ENCODE measurements around the gene MRPL27. TPM values are rescaled to one million over a fixed set of nuclear protein-coding genes. Genes with fewer than 3 reads are reported as not detected.
"Not testable (repeated sequence)": the region's sequence is repeated elsewhere in the genome, so short reads cannot be mapped to it uniquely, and the experiment has no call there.

Gene MRPL27
- total RNA-seq, 6 experiments from 2014 or later = 34.3 to 69.4 (median 38.6) TPM

- no peak overlapping the region for H3K4me3 ChIP-seq
- no peak overlapping the region for H3K27ac ChIP-seq
- H3K4me1 ChIP-seq = peaks cover 0 to 7% (median 2%) of the 10 kb centered on the region in 4 donors
- 75% methylated on average over 3 of the region's 3 CpGs for WGBS (ENCODE audit: insufficient coverage, low coverage, low lambda C conversion rate, missing lambda C conversion rate)
- intact Hi-C loops (cut with DNase I) = no loop called here
- no peak for ATAC-seq
- H3K27me3 ChIP-seq = no peaks in the 10 kb centered on the region
- H3K36me3 ChIP-seq = no peaks in the 10 kb centered on the region
- H3K9me3 ChIP-seq = no peaks in the 10 kb centered on the region
- no peak for TF ChIP-seq POLR2A (IDR thresholded peaks at IDR 0.05)
- TF ChIP-seq CTCF (IDR thresholded peaks at IDR 0.05) = no peak
- DNase-seq = no peak
Measured at GRCh38 chr17:50414808-50415207, 41.8 kb upstream of the MRPL27 start.

- intact Hi-C loops (cut with DNase I) = no loop called here
- 83% methylated on average over 4 of the region's 4 CpGs for WGBS (ENCODE audit: insufficient coverage, low coverage, low lambda C conversion rate, missing lambda C conversion rate)
Measured at GRCh38 chr17:50412188-50412732, 39.3 kb upstream of the MRPL27 start.

GRCh38 chr17:50407921-50408320, 34.9 kb upstream of the MRPL27 start:
- TF ChIP-seq POLR2A (IDR thresholded peaks at IDR 0.05) (no peak), CTCF (IDR thresholded peaks at IDR 0.05) (no peak)
- Histone ChIP-seq H3K4me3 (no peak overlapping the region), H3K9me3 (no peaks in the 10 kb centered on the region), H3K27me3 (no peaks in the 10 kb centered on the region), H3K27ac (no peak overlapping the region), H3K36me3 (no peaks in the 10 kb centered on the region), H3K4me1 (peaks cover 0 to 7% (median 2%) of the 10 kb centered on the region in 4 donors)
- WGBS (ENCODE audit: insufficient coverage, low coverage, low lambda C conversion rate, missing lambda C conversion rate) = 91% methylated on average over 3 of the region's 4 CpGs
- ATAC-seq = no peak
- DNase-seq = no peak
- intact Hi-C loops (cut with DNase I) = no loop called here

More at GRCh38 chr17:50412188-50412732, 39.3 kb upstream of the MRPL27 start:
- H3K4me3 ChIP-seq = no peak overlapping the region
- no peak for TF ChIP-seq CTCF (IDR thresholded peaks at IDR 0.05)
- TF ChIP-seq POLR2A (IDR thresholded peaks at IDR 0.05) = no peak
- H3K27ac ChIP-seq = no peak overlapping the region
- H3K4me1 ChIP-seq = peaks cover 0 to 7% (median 2%) of the 10 kb centered on the region in 4 donors
- H3K36me3 ChIP-seq = no peaks in the 10 kb centered on the region
- no peak for ATAC-seq
- no peaks in the 10 kb centered on the region for H3K9me3 ChIP-seq
- no peaks in the 10 kb centered on the region for H3K27me3 ChIP-seq
- DNase-seq = no peak

GRCh38 chr17:50406578-50406977, 33.6 kb upstream of the MRPL27 start:
- no peaks in the 10 kb centered on the region for H3K36me3 ChIP-seq
- peaks cover 0 to 7% (median 2%) of the 10 kb centered on the region in 4 donors for H3K4me1 ChIP-seq
- intact Hi-C loops (cut with DNase I) = no loop called here
- ATAC-seq = no peak
- no peak overlapping the region for H3K27ac ChIP-seq
- WGBS (ENCODE audit: insufficient coverage, low coverage, low lambda C conversion rate, missing lambda C conversion rate) = 37% methylated on average over 2 of the region's 5 CpGs
- no peaks in the 10 kb centered on the region for H3K27me3 ChIP-seq
- no peak overlapping the region for H3K4me3 ChIP-seq
- no peak for TF ChIP-seq POLR2A (IDR thresholded peaks at IDR 0.05)
- TF ChIP-seq CTCF (IDR thresholded peaks at IDR 0.05) = no peak
- DNase-seq = no peak
- no peaks in the 10 kb centered on the region for H3K9me3 ChIP-seq

GRCh38 chr17:50405351-50405750, 32.4 kb upstream of the MRPL27 start:
- H3K36me3 ChIP-seq; H3K27ac ChIP-seq; H3K9me3 ChIP-seq; H3K4me3 ChIP-seq; intact Hi-C loops (cut with DNase I); H3K4me1 ChIP-seq; DNase-seq; H3K27me3 ChIP-seq; ATAC-seq: not testable (repeated sequence)
- WGBS (ENCODE audit: insufficient coverage, low coverage, low lambda C conversion rate, missing lambda C conversion rate) = 70% methylated on average over 3 of the region's 4 CpGs

- ATAC-seq; H3K27me3 ChIP-seq; H3K36me3 ChIP-seq; H3K9me3 ChIP-seq; DNase-seq; intact Hi-C loops (cut with DNase I); H3K27ac ChIP-seq; H3K4me3 ChIP-seq: not testable (repeated sequence)
- 89% methylated on average over 7 of the region's 8 CpGs for WGBS (ENCODE audit: insufficient coverage, low coverage, low lambda C conversion rate, missing lambda C conversion rate)
- peaks cover 0 to 18% (median 8%) of the 10 kb centered on the region in 4 donors for H3K4me1 ChIP-seq
Measured at GRCh38 chr17:50399591-50399990, 26.6 kb upstream of the MRPL27 start.

- H3K27me3 ChIP-seq; DNase-seq; H3K4me3 ChIP-seq; H3K27ac ChIP-seq; H3K9me3 ChIP-seq; intact Hi-C loops (cut with DNase I); ATAC-seq: not testable (repeated sequence)
- 86% methylated on average over 2 of the region's 3 CpGs for WGBS (ENCODE audit: insufficient coverage, low coverage, low lambda C conversion rate, missing lambda C conversion rate)
- peaks cover 0 to 15% (median 11%) of the 10 kb centered on the region in 4 donors for H3K36me3 ChIP-seq
- peaks cover 0 to 18% (median 8%) of the 10 kb centered on the region in 4 donors for H3K4me1 ChIP-seq
Measured at GRCh38 chr17:50398672-50399071, 25.7 kb upstream of the MRPL27 start.
